Measurements from ENCODE around the gene GLYAT.

GLYAT gene

DNA sequence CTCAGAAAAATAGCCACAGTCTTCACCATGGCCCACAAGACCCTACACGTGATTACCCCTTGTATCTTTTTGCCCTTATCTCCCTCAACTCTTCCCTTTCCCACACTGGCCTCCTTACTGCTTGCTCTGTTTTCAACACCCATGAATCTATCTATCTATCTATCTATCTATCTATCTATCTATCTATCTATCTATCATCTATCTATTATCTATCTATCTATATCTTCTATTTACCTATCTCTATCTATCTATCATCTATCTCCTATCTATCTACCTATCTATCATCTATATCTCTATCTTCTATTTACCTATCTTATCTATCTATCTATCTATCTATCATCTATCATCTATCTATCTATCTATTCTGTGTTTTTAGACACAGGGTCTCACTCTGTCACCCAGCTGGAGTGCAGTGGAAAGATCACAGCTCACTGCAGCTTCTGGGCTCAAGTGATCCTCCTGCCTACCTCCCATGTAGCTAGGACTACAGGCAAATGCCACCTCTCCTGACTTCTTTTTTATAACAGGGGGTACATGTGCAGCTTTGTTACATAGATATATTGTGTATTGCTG is 55.1 kb downstream of the GLYAT start:
- DNase-seq, result no peak

DNA sequence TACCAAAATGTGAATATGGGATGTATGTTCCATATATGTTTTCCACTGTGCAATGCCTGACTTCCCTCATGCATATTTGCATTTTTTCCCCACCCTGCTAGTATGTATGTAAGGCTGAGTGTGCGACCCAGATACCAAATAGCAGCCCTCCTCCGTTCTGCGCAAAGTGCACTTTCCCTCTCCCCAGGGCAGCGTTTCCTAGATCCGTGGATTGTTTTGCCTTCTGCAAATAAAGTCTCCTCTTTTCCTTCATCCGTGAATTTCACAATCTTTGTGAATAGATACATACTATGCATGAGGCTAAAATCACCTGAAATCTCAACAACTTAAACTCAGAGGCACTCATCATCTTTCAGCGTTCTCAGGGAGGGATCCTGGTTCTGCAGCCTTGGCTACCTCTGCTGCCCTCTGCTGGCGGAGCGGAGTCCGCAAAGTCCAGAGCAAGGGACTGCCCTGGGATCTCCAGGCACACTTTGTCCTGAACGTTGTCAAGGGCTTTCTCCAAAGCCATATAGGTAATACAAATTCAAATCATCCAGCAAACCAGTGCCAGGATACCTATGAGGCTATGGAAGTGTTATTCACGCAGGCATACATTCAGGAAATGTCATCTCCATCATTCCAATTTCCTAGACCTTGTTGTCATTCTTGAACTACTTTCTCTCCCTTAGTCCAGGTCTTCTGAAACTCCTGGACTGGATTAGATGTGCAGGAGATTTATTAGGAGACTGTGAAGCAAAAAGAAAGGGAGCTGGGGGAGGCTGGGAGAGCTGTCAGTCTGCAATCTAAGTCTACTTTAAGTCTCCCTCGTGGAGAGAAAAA is 56.2 kb downstream of the GLYAT start:
- peak; percentile 60 to 69 for DNase-seq

DNA sequence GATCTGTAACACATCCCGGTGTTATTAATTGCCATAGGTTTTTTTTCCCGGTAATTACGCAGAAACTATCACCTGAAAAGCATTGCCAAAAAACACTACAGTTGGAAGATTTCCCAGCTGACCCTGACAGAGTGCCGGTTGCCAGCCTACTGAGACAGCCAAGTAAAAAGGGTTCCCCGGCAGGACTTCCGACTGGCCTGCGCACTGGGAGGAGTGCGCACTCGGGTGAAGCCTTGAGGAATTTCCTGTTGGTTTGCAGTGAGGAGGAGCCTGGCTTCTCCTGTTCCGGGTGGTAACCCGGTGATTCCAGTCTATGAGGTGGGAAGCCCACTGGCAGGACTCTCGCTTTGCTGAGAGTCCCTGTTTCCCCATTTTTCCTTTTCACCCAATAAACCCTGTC is 57.1 kb downstream of the GLYAT start:
- DNase-seq, result no peak

DNA sequence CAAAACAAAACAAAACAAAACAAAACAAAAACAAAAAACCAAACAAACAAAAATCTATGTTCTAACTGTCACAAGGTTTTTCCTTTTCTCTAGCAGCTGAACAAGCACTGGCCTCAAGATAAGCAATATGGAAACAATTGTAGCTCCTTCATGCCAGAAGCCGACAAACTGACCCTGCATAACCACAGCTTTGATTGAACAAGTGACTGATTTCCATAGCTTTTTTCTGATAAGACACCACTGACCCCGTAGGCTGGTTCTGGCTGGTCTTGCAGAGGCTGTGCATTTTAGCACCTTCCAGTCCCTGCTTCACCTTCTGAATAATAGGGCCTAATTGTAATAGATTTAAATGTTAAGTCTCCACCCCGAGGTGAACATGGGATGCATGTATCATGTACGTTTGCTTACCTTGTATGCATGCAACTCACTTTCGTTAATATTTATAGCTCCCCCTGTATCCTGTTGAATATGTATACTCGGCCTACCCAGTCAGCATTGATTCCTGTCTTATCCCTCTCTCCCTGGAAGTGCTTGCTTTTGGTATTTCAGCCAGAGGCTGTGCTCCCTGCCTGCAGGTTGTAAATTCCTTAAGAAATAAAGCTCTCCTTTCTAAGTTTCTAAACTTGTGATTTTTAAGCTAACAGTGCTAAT is 59.6 kb downstream of the GLYAT start:
- no peak for DNase-seq

DNA sequence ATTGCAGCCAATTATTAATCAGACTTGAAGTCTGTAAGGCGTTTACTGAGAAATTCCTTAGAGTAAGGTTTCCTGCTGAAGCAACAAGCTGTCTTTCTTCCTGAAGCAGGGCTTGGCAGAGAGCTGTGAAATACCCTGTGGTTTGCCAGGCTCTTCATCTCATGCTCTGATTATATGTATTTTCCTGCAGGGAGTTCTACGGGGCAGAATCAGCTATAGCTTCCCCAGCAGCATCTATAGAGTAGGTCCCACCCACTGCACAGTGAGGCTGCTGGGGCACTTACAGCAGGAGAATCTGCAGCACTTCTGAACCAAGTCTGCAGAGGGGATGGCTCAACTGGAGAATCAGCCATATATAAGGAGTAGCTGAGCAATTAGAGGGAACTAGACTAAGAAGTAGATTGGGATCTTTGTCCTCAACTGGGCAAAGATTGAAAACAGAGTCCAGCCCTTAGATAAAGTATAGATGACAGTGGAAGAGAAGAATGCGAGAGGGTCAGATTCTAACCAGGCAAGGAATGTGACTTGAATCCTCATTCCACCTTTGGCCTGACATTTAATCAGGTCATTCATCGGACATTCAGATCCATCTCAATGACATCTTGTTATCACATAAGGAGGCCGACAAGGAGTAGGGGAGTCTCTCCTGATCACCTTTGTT is 71.7 kb downstream of the GLYAT start:
- no peak for DNase-seq

DNA sequence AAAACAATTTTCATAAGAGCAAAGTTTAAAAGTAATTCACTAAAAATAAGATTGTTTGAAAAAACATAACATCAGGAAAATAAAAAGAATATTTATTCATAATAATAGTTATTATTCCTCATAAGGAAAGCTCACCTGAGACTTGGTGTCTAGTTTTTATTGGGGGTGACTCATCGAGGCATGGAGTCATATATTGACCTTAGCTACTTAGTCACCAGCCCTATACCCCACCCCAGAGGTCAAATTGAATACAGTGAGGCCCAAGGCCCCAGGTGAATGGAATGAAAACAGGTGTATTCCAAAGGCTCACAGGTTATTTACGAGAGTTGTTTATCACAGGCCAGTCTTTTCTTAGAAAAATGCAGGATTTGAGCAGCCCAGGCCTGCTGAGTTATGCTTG is 72.3 kb downstream of the GLYAT start:
- DNase-seq, result no peak

All from CD4-positive, alpha-beta T cell treated with Interferon alpha-2 for 1 hour (primary cell).